AG09309 (cell line): Measurements from ENCODE around the gene ADAMTS6.

ENCODE experiments used
- DNase-seq: peaks from one replicate; pipeline ENCODE4 v3.0.0-alpha.2; 2010; ENCODE audit warnings: low read depth
- H3K4me3 ChIP-seq: 2 replicates; pipeline ENCODE4 v1.5.1; 2011; ENCODE audit warnings: mild to moderate bottlenecking, low read depth, low read length, moderate library complexity; ENCODE audit not compliant: control insufficient read depth
- TF ChIP-seq, protein P1 (sequence below): IDR thresholded peaks from 2 replicates; pipeline ENCODE4 v1.5.1; 2011; ENCODE audit warnings: mild to moderate bottlenecking, low read depth, low read length, inconsistent platforms; ENCODE audit not compliant: insufficient read depth, control insufficient read depth; ENCODE audit errors: missing control alignments

ADAMTS6 gene

DNA sequence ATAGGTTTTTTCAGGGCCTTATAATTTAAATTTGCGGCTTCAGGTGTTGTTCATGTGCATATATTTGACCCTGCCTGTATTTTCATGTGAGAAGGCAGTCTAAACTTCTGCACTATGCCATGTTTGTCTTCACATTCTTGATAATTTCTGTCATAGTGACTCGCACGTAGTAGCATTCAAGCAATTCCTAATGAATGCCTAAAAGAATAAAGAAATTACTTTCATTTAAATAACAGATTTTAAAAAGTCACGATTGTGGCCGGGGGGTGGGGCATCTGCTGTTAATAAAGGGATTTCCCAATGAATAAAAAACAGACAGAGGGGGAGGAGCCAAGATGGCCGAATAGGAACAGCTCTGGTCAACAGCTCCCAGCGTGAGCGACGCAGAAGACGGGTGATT, 318.0 kb downstream of the ADAMTS6 start:
- DNase-seq, result peak; percentile 40
- H3K4me3 ChIP-seq, result no peak overlapping the region
- TF ChIP-seq, protein P1, sequence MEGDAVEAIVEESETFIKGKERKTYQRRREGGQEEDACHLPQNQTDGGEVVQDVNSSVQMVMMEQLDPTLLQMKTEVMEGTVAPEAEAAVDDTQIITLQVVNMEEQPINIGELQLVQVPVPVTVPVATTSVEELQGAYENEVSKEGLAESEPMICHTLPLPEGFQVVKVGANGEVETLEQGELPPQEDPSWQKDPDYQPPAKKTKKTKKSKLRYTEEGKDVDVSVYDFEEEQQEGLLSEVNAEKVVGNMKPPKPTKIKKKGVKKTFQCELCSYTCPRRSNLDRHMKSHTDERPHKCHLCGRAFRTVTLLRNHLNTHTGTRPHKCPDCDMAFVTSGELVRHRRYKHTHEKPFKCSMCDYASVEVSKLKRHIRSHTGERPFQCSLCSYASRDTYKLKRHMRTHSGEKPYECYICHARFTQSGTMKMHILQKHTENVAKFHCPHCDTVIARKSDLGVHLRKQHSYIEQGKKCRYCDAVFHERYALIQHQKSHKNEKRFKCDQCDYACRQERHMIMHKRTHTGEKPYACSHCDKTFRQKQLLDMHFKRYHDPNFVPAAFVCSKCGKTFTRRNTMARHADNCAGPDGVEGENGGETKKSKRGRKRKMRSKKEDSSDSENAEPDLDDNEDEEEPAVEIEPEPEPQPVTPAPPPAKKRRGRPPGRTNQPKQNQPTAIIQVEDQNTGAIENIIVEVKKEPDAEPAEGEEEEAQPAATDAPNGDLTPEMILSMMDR, result no peak

DNA sequence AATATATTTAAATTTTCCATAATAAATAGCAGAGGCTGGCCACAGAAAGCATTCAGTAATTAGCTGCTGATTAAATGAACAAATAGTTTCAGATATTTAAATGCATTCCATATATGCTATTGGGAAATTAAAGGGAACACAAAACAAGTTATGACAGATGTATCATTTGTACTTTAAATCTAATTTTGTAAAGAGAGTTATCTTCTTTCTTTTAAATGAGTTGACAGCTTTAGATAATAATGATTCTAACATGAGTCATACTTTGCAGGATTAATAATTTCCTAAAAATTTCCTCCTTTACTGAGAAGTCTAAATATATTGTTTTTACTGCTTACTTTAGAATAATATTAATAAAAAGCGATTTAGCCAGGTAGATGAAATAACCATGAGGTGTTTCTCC, 320.1 kb downstream of the ADAMTS6 start:
- TF ChIP-seq, protein P1, result no peak
- no peak overlapping the region for H3K4me3 ChIP-seq
- DNase-seq, result no peak

DNA sequence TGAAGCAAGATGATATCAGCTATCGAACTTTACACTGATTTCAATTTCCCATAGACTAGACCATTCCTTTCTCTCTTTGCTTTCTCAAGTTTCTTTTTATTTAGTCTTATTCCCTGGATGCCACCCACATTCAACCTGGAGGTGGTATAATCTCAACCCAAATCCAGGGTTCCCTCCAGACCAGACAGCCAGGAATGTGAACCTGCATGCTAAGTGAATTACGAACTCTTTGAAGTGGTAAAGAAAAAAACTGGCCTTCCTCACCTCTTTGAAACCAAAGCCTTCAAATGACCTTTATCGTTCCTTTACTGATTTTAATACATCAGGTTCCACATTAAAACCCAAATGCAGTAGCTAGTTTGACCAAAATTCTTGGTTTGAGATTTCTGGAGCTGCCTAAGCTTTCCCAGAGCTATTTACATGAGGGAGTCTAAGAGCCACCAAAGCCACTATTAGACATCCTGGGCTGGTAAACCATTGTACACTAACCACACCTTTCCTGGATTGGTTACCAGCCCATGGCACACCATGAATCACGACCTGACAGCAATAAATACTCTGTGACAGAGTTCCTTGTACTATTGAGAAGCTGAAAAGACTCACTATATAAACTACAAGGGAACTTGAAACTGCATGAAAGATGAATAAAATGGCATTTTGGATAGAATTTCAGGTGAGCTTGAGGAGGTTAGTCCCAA, 323.7 kb downstream of the ADAMTS6 start:
- TF ChIP-seq, protein P1, result no peak
- H3K4me3 ChIP-seq, result no peak overlapping the region
- no peak for DNase-seq

DNA sequence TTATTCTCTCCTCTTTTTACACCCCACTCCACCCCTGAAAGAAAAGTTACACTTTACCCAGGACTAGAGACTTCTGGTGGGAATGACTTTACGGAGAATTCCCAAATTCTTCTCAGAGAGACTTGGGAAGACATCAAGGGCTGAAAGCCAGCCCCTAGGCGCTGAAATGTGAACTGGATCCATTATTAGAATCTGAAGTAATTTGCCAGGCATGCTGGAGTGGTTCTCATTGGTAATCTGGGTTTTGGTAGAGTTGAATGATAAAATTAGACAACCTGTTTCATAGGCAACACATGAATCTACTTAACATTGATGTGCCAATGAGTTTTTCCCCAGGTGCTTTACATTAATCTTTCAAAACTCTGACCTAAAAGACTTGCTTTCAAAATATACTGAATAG, 324.8 kb downstream of the ADAMTS6 start:
- no peak for DNase-seq
- TF ChIP-seq, protein P1, result no peak

DNA sequence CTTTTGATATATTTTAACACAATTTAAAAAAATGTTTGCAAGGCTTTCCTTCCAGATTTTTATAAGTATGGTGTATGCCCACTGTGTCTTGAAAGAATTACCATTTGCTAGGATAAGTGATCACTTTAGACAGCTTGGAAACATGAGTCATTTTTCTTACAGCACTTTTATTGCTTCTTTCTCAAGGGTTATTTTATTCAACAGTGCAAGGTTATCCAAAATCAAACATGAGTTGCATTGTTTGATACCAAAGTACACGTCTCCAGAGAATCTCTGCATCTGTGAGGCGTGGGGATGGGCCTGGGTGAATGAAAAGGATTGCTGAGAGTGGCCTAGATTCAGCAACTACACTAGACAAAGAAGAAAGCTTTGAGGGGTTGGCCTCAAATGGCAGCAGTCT, 329.6 kb downstream of the ADAMTS6 start:
- H3K4me3 ChIP-seq, result no peak overlapping the region
- peak; percentile 83 for DNase-seq
- TF ChIP-seq, protein P1, result no peak

More for the DNA sequence above, 324.8 kb downstream of the ADAMTS6 start:
- H3K4me3 ChIP-seq, result no peak overlapping the region

DNA sequence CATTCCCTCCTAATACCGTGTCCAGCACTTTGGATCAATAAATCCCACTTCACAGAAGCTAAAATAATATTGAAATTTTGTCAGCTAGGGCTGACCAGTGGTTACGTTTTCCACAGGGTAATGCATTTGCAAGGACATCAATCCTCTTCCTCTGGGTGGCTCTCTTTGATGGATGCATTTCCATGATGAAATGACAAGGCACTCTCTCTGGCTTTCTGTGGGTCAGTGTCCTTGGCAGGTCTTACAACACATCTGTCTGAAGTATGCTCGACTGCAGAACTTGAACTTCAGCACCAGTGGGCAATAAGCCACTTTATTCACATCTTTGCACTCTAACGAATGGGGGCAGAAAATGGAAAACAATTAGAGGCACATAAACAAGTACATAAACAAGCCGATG, 330.1 kb downstream of the ADAMTS6 start:
- DNase-seq, result peak; percentile 46
- TF ChIP-seq, protein P1, result no peak
- no peak overlapping the region for H3K4me3 ChIP-seq
